Inflammatory macrophage treated with lipopolysaccharide for 4 hours (primary cell): Measurements from ENCODE around the gene TRPM3.

Source experiments
- DNase-seq: peaks from one replicate; pipeline ENCODE4 v3.0.0-alpha.2; 2020

The TRPM3 gene

GRCh38 chr9:70499621-70500020 lies 621.8 kb downstream of the TRPM3 start:
- no peak for DNase-seq

DNA sequence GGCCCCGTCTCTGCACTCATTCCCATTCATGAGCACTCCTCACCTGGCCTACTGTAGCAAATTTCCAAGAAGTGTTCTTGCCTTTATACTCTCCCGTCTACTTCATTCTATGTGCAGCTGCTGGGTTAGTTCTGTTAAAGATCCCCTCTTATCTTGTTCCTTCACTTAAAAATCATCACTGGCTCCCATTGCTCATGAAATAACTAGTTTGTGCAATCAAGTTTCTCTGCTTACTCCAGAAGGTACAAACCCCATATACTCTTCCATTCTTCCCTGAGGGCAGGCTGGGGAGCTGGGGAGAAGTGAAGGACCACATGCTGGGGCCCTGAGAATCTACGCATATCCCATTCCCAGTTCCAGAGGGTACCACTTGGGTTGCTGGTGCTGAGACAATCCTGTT lies 622.6 kb downstream of the TRPM3 start:
- no peak for DNase-seq

DNA sequence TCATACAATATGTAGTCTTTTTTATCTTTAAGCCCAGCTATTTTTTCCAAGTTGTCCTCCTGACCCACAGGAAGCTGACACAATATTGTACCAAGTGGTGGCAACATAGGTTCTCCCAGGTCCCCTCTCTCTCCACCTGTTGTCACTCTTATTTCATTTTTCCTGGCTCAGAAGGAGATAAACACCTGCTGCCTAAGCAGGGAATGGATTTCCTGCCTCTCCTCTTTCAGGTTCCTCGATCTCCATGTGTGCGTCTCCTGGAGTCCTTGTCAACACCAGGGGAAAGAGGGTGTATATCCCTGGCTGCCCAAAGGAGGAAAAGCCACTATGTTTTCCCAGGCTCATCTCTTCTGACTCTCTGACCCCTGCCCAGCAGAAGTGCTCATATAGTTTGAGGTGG lies 625.2 kb downstream of the TRPM3 start:
- DNase-seq: no peak

GRCh38 chr9:70495514-70495913 lies 625.9 kb downstream of the TRPM3 start:
- DNase-seq: no peak

DNA sequence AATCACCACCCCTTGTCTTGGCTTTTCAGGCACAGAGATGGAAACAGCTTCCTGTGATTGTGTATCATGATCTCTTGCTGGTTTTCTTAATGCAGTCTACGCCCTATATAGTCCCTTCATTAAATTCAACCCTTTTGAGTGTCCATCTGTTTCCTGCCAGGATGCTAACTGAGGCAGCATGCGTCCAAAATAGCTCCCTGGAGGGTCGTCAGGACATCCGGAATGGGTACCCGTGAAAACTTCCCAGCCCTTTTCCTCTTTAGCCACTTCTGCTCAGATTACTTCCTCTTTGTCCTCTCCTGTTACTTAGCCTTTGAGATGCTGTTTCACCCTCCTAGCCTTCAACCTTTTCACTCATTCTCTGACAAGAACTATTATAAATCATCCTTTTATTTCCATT lies 627.2 kb downstream of the TRPM3 start:
- peak; percentile 19 for DNase-seq

DNA sequence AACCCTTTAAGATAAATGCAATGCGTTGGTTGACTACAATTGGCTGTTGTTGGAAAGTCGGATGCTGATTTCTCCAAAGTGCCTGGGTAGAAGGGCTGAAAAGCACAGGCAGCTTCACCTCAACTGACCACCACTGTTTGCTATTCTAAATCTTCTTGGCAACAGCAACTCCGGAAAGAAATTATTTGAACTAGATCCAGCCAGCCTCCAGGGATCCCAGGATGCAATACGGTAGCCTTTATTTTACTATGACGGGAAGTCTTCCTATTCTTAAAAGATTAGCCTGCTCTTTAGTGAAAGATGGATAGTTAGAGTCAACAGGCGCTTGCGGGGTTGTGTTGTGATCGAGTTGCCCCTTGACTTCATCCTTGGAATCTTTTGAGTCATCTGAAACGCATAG lies 628.4 kb downstream of the TRPM3 start:
- DNase-seq: no peak

- no peak for DNase-seq
These were observed 629.1 kb downstream of the TRPM3 start for GRCh38 chr9:70492319-70492777.

GRCh38 chr9:70491426-70492318 lies 629.7 kb downstream of the TRPM3 start:
- DNase-seq: no peak

DNA sequence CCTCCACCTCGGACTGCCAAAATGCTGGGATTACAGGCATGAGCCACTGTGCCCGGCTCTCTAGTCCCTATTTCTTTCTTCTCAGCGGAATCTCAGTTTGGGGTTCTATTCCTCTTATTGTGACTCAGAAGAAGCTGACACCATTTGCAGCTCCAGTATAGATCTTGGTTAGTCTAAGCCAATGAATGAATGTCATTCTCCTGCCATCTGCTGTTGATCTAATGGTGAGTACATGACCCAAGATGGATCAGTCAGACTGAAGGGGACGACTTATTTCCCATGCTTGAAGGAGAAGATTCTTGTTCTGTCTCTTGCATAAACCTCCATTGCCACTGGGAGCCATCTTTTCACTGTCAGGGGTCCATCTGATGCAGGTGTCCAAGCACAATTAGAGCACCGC lies 630.9 kb downstream of the TRPM3 start:
- no peak for DNase-seq

DNA sequence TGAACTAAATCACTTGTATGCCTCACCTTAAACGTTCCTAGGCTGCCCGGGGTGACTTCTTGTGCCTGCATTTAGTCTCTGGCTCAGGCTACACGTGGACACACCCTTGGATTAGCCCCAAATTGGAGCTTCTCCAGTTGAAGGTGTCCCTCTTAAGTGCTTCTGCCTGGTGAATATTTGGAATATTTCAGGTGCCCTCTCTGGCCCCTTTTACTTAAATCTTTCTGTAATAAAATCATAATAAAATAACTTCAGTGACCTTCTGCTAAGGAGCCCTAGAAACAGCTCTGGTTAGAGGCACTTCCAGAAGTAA lies 632.7 kb downstream of the TRPM3 start:
- DNase-seq: no peak

DNA sequence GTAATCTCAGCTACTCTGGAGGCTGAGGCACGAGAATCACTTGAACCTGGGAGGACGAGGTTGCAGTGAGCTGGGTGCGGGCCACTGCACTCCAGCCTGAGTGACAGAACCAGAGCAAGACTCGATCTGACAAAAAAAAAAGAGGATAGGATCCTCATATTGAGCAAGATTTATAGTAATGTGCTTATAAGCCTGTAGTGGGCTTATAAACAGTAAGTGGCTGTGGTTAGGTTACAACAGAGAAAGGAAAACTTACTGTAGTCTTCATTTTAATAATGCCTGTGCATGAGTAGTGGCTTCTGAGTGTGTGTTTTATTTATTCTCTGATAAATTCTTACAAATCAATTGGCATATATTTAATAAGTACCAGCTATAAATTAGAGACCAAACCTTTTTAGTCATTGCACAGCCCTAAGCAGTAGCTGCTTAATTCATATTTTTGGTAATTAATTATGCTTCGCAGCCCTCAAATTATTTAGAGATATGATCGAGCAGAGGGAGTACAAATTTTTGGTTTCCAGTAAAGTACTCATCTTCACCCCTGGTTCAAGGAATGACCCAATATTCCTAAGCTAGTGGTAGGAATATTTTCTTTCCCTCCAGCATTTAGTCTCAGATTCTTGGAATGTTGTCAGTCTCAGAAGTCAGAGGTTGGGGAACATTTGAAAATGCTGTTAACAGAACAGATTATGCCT lies 633.2 kb downstream of the TRPM3 start:
- DNase-seq: no peak

GRCh38 chr9:70486127-70486526 lies 635.3 kb downstream of the TRPM3 start:
- DNase-seq: no peak

DNA sequence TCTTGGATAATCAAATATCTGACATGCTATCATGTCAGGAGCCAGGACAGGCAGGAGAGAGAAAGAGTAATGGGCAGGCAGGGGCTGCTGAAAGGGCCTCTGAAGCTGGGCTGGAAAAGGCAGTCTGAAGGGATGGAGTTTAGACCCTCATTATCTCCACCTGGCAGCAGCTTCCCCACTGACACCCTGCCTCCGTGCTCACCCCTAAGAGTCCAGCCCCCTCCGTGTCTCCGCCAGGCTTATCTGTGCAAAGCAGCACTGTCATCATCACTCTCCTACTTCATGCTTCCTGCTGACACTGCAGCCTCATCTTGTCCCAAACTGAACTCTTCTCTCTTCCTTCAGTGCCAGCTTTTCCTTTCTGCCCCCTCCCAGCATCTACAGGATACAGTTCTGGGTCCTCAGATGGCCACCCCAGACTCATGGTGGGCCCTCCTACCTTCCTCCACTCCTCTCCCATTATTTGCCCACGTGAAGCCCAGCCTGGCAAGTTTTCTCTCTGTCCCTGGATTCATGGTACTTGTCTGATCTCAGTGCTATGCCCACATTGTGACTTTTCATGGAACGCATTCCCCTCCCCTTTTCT lies 636.1 kb downstream of the TRPM3 start:
- no peak for DNase-seq

GRCh38 chr9:70484232-70485130 lies 636.9 kb downstream of the TRPM3 start:
- DNase-seq: peak; percentile 71

- no peak for DNase-seq
These were observed 640.0 kb downstream of the TRPM3 start for GRCh38 chr9:70481471-70481870.

- no peak for DNase-seq
These were observed 640.9 kb downstream of the TRPM3 start for GRCh38 chr9:70480405-70480980.

DNA sequence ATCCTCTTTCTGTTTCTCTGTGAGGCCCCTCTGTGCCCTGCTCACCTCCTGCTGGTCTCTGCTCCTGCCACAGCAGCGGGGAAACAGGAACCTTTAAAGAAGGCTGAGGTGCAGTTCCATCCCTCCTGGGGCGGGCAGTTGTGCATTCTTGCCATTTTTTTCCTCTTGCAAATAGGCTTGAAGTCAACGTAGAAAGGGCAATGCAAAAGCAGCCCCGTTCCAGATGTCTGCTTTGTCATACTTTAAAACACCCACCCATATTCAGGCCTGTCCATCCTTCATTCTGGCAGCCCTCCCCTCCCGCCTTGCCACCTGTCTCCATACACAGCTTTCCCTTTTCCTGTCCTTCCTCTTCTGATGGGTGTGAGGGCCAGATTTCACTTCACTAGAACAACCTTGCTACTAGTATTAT lies 641.5 kb downstream of the TRPM3 start:
- no peak for DNase-seq
